SH-SY5Y (cell line): ENCODE data around the gene UBAC2.

ENCODE experiments used
- GATA2 ChIP-seq: IDR thresholded peaks from 2 replicates; pipeline ENCODE4 v1.6.1; 2011; ENCODE audit warnings: mild to moderate bottlenecking, low read depth, low read length
- GATA3 ChIP-seq: IDR thresholded peaks from 2 replicates; pipeline ENCODE4 v1.6.1; 2011; ENCODE audit warnings: low read depth, mild to moderate bottlenecking, low read length, moderate library complexity

- TF ChIP-seq GATA2: no peak
- no peak for TF ChIP-seq GATA3
Measured at GRCh38 chr13:99226513-99226912, 25.9 kb downstream of the UBAC2 start.
